ENCODE data around the gene HS6ST3. TPM values are rescaled to one million over a fixed set of nuclear protein-coding genes. Genes with fewer than 3 reads are reported as not detected.

HS6ST3 gene
- total and polyA plus RNA-seq, 12 donors = 2.1 to 27.1 (median 6.2) TPM

DNA sequence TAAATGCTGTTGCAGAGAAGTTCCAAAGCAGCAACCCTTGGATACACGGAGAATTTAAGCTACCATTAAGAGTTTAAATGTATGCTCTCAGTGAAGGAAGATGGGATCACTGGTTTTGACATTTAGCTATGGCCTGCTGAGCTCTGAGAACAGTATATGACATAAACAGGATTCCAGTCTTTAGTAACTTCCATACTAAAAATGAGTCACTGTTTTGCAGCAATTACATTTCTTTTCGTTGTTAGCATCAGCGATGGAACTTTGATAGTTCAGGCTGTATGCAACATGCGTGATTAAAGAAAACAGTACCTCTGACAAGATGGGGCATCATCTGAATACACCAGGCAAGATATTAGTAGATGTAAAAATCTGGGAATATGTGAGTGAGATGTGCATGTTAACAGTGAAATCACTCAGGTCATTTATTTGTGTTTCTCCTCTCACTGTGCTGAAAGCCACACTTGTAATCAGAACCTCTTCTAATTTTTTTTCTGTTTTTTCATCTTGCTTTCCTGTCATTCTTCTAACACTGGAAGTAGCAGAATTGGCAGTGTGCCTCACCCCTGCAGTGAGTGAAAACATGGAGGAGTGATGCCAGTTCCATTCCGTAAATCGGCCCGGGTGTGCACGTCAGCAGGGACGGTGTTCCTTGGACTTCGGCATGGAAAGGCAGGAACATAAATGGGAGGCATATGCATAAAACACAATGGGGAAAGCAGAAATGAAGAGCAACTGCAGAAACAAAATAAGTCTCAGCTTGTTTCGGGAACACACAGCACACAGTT lies 542.8 kb downstream of the HS6ST3 start:
- H3K27me3 ChIP-seq = no peaks in the 10 kb centered on the region
- WGBS, 4 donors = 89 to 95% (median 94%) methylated on average over 11 of the region's 11 CpGs
- no peak overlapping the region for H3K4me3 ChIP-seq
- H3K9me3 ChIP-seq (replicated peaks in 1 of 3) = no peaks in the 10 kb centered on the region
- no peak for TF ChIP-seq POLR2A (IDR thresholded peaks at IDR 0.05)
- no peak for TF ChIP-seq CTCF (IDR thresholded peaks at IDR 0.05)
- H3K27ac ChIP-seq = no peak overlapping the region
- intact Hi-C loops (cut with DNase I) = no loop called here
- H3K4me1 ChIP-seq (replicated peaks in 1 of 2) = no peaks in the 10 kb centered on the region
- no peaks in the 10 kb centered on the region for H3K36me3 ChIP-seq (replicated peaks in 1 of 2)
- no peak for DNase-seq

DNA sequence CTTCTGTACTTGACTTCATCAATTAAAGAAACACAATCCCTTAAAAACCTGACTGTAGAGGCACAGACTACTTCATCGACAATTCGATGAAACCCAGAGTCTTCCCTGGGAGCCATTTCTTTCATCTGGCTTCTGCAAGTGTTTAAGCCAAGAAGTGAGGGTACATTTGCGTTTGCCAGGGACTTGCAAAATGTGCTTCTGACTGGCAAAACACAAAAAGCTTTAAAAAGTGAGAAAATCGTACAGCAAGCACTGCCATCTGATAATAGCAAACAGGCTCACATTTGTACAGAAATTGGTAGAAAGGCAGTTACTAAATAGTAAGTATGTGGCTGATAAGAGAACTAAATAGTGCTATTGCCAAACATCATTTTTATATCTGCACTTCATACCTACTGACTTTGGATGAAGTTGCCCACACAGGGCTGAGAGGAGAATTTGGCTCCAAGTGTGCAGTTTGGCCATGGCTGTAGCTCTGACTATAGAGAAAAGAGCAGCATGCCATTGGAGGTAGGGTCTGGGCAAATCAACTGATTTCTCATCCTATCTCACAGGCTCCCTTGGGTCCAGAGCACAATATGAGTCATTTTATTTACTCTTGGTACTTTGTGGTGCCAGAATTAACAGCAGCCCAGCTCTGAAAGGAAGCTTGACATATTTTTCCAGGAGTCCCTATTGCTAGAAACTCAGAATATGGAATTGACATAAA lies 546.2 kb downstream of the HS6ST3 start:
- TF ChIP-seq POLR2A (IDR thresholded peaks at IDR 0.05) (no peak), CTCF (IDR thresholded peaks at IDR 0.05) (no peak)
- 70 to 91% (median 81%) methylated on average over 4 of the region's 4 CpGs for WGBS, 4 donors
- intact Hi-C loops (cut with DNase I) = no loop called here
- Histone ChIP-seq H3K36me3 (replicated peaks in 1 of 2) (no peaks in the 10 kb centered on the region), H3K27ac (no peak overlapping the region), H3K27me3 (no peaks in the 10 kb centered on the region), H3K4me3 (no peak overlapping the region), H3K9me3 (replicated peaks in 1 of 3) (no peaks in the 10 kb centered on the region), H3K4me1 (replicated peaks in 1 of 2) (no peaks in the 10 kb centered on the region)
- DNase-seq = no peak

- H3K4me3 ChIP-seq = no peak overlapping the region
- H3K9me3 ChIP-seq (replicated peaks in 1 of 3) = peaks cover 0 to 5% (median 0%) of the 10 kb centered on the region in 3 donors
- no peaks in the 10 kb centered on the region for H3K36me3 ChIP-seq (replicated peaks in 1 of 2)
- H3K27me3 ChIP-seq = no peaks in the 10 kb centered on the region
- no peak for DNase-seq
- TF ChIP-seq POLR2A (IDR thresholded peaks at IDR 0.05) (no peak), CTCF (IDR thresholded peaks at IDR 0.05) (no peak)
- no peak overlapping the region for H3K27ac ChIP-seq
- H3K4me1 ChIP-seq (replicated peaks in 1 of 2) = no peaks in the 10 kb centered on the region
- intact Hi-C loops (cut with DNase I) = no loop called here
Measured at GRCh38 chr13:96637039-96637438, 547.1 kb downstream of the HS6ST3 start.

DNA sequence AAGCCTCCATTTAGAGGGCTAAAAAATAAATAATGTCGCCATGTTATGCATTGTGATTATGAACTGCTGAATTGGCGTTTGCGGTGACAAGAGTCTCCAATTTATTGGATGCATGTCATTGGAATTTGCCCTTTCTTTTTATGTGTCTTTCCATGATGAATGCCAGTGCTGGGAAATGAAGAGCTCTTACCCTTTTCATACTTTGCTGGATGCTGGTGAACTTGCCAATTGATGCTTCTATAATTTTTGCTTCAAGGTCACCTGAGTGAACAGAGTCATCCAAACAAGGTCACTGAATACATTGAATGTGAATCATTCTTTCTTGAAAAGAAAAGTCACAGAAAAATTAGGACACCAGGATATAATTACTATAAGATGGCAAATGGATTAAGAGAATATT lies 556.2 kb downstream of the HS6ST3 start:
- no peaks in the 10 kb centered on the region for H3K4me1 ChIP-seq (replicated peaks in 1 of 2)
- no peaks in the 10 kb centered on the region for H3K36me3 ChIP-seq (replicated peaks in 1 of 2)

More for the DNA sequence above, 556.2 kb downstream of the HS6ST3 start:
- intact Hi-C loops (cut with DNase I) = no loop called here
- no peak overlapping the region for H3K27ac ChIP-seq
- no peak for DNase-seq
- no peak overlapping the region for H3K4me3 ChIP-seq
- peaks cover 0 to 9% (median 0%) of the 10 kb centered on the region in 3 donors for H3K9me3 ChIP-seq (replicated peaks in 1 of 3)
- TF ChIP-seq CTCF (IDR thresholded peaks at IDR 0.05) (no peak), POLR2A (IDR thresholded peaks at IDR 0.05) (no peak)
- H3K27me3 ChIP-seq = no peaks in the 10 kb centered on the region
- WGBS, 4 donors = 49 to 54% (median 51%) methylated on average over 3 of the region's 3 CpGs

All from adrenal gland (tissue), 12 donors.